Right lobe of liver (tissue), 6 donors: Measurements from ENCODE around the gene CHST4. TPM values are rescaled to one million over a fixed set of nuclear protein-coding genes. Genes with fewer than 3 reads are reported as not detected.

Experiments
- ATAC-seq, 4 donors: fragments of 200-7000 bp; cut with Tn5 transposase; one replicate each; pipeline ENCODE4 v1.9.1; 2020; ENCODE audit warnings: mild to moderate bottlenecking in 4 of 4, moderate library complexity in 4 of 4
- DNase-seq, 3 donors: peaks; one replicate each; pipeline ENCODE4 v3.0.0-alpha.2; 2020
- H3K27ac ChIP-seq, 3 donors: fragments of 200-600 bp; one replicate each; pipeline ENCODE4 v1.8.0; 2022
- H3K27me3 ChIP-seq, 2 donors: fragments of 200-600 bp; one replicate each; pipeline ENCODE4 v1.8.0; 2022
- H3K36me3 ChIP-seq, 4 donors: fragments of 200-600 bp; sonication (generic) in 1 of 4; one replicate each; pipeline versions ENCODE4 v1.5.1 to v1.8.0; 2017 to 2022; ENCODE audit warnings: control low read depth in 1 of 4
- H3K4me1 ChIP-seq, 4 donors: fragments of 200-600 bp; sonication (generic) in 1 of 4; one replicate each; pipeline versions ENCODE4 v1.5.1 to v1.8.0; 2017 to 2022; ENCODE audit warnings: control low read depth in 1 of 4
- H3K4me3 ChIP-seq, 3 donors: fragments of 200-600 bp; one replicate each; pipeline ENCODE4 v1.8.0; 2022
- H3K9me3 ChIP-seq, 4 donors: fragments of 200-600 bp; sonication (generic) in 1 of 4; one replicate each; pipeline versions ENCODE4 v1.5.1 to v1.8.0; 2017 to 2022; ENCODE audit warnings: control low read depth in 1 of 4
- CTCF ChIP-seq, 4 donors: fragments of 200-600 bp in 3 of 4; fragments of 450-650 bp in 1 of 4; IDR thresholded peaks; one replicate each; pipeline versions ENCODE4 v1.5.1 to v1.8.0; 2016 to 2022; ENCODE audit warnings: antibody characterized with exemption in 4 of 4, mild to moderate bottlenecking in 2 of 4
- POLR2A ChIP-seq: fragments of 450-650 bp; IDR thresholded peaks from one replicate; pipeline ENCODE4 v1.6.1; 2017; ENCODE audit warnings: antibody characterized with exemption, mild to moderate bottlenecking
- WGBS: methylation state at CpG from one replicate; pipeline ENCODE4 v1.1.6; 2018; ENCODE audit warnings: low coverage, low lambda C conversion rate; ENCODE audit not compliant: insufficient coverage; ENCODE audit errors: missing lambda C conversion rate; 5-methylcytosine and 5-hydroxymethylcytosine counted together
- intact Hi-C, 2 donors: fragments of 100-400 bp; cut with DNase I; formaldehyde crosslinking; loops; one replicate each; pipeline versions ENCODE4 v1.11.2 to v1.14.1; 2022
- total RNA-seq, 6 experiments: library from RNA; depleted of rRNA in 2 of 6; stranded (reverse); fragments of >200 nt in 2 of 6; fragmentation: NEBNext Ultra II Directional in 3 of 6; extraction: Animal tissue kit (Norgen Biotek cat#: 25700) in 3 of 6; gene quantifications; one replicate each; pipeline versions ENCODE4 v1.1.0 to v1.2.4, GENCODE V29; 2016 to 2023
- donor health status: DM: no; HTN: yes; CAD: no.
- donor health status: DM: no; HTN: no; CAD: no.
- donor health status: DM: no; HTN: no; CAD: no.
- donor health status: DM: no; HTN: yes; CAD: no.
- donor health status: DM: no; HTN: yes; CAD: no.

Gene CHST4
- total RNA-seq, 6 experiments from 2014 or later = 2.0 to 6.5 (median 3.1) TPM

GRCh38 chr16:71507061-71507460 lies 19.2 kb upstream of the CHST4 start:
- TF ChIP-seq POLR2A (no peak), CTCF (IDR thresholded peaks at IDR 0.05) (no peak)
- DNase-seq = no peak
- Histone ChIP-seq H3K9me3 (no peaks in the 10 kb centered on the region), H3K4me1 (no peaks in the 10 kb centered on the region), H3K27ac (no peak overlapping the region), H3K4me3 (no peak overlapping the region), H3K36me3 (no peaks in the 10 kb centered on the region), H3K27me3 (no peaks in the 10 kb centered on the region)
- no peak for ATAC-seq
- 56% methylated on average over 1 of the region's 1 CpG for WGBS
- intact Hi-C loops = no loop called here

GRCh38 chr16:71513302-71513701 lies 12.9 kb upstream of the CHST4 start:
- no peaks in the 10 kb centered on the region for H3K9me3 ChIP-seq
- H3K4me3 ChIP-seq = no peak overlapping the region
- H3K27ac ChIP-seq = no peak overlapping the region
- H3K36me3 ChIP-seq = no peaks in the 10 kb centered on the region
- intact Hi-C loops = no loop called here
- ATAC-seq (no peak), DNase-seq (no peak)
- peaks cover 0 to 21% (median 7%) of the 10 kb centered on the region in 4 donors for H3K4me1 ChIP-seq
- H3K27me3 ChIP-seq = no peaks in the 10 kb centered on the region
- TF ChIP-seq POLR2A (no peak), CTCF (IDR thresholded peaks at IDR 0.05) (no peak)
- 7% methylated on average over 1 of the region's 1 CpG for WGBS

- 71% methylated on average over 6 of the region's 7 CpGs for WGBS
- peaks cover 0 to 21% (median 7%) of the 10 kb centered on the region in 4 donors for H3K4me1 ChIP-seq
- peak overlapping the region in 1 of 3 donors; percentile 24 for H3K27ac ChIP-seq
- no peaks in the 10 kb centered on the region for H3K36me3 ChIP-seq
- no peaks in the 10 kb centered on the region for H3K9me3 ChIP-seq
- ATAC-seq = no peak
- no peak overlapping the region for H3K4me3 ChIP-seq
- no peaks in the 10 kb centered on the region for H3K27me3 ChIP-seq
- intact Hi-C loops = no loop called here
- DNase-seq = no peak
- TF ChIP-seq CTCF (IDR thresholded peaks at IDR 0.05) (no peak), POLR2A (no peak)
Measured at GRCh38 chr16:71514476-71514875, 11.8 kb upstream of the CHST4 start.

GRCh38 chr16:71515026-71515425 lies 11.2 kb upstream of the CHST4 start:
- WGBS = 20% methylated on average over 3 of the region's 3 CpGs
- Histone ChIP-seq H3K36me3 (no peaks in the 10 kb centered on the region), H3K9me3 (no peaks in the 10 kb centered on the region), H3K27me3 (no peaks in the 10 kb centered on the region), H3K4me3 (no peak overlapping the region), H3K27ac (no peak overlapping the region), H3K4me1 (peaks cover 0 to 21% (median 7%) of the 10 kb centered on the region in 4 donors)
- TF ChIP-seq CTCF (IDR thresholded peaks at IDR 0.05) (no peak), POLR2A (no peak)
- DNase-seq (peak; percentile 56 to 61 (median 57)), ATAC-seq (peak; percentile 95 to 97 (median 96))
- intact Hi-C loops = no loop called here

- ATAC-seq = no peak
- TF ChIP-seq POLR2A (no peak), CTCF (IDR thresholded peaks at IDR 0.05) (no peak)
- Histone ChIP-seq H3K36me3 (no peaks in the 10 kb centered on the region), H3K4me1 (peaks cover 0 to 2% (median under 1%) of the 10 kb centered on the region in 4 donors), H3K9me3 (no peaks in the 10 kb centered on the region), H3K27ac (no peak overlapping the region), H3K27me3 (no peaks in the 10 kb centered on the region), H3K4me3 (no peak overlapping the region)
- 90% methylated on average over 2 of the region's 3 CpGs for WGBS
- no peak for DNase-seq
- intact Hi-C loops = no loop called here
Measured at GRCh38 chr16:71520550-71520949, 5.7 kb upstream of the CHST4 start.
